SIG-M5 (cell line): ENCODE results near the gene CPA2.
"Not testable (repeated sequence)": the region's sequence is repeated elsewhere in the genome, so short reads cannot be mapped to it uniquely, and the experiment has no call there.

ENCODE experiments used
- DNase-seq: peaks from one replicate; lab custom pipeline; 2025; lab: John Stamatoyannopoulos, UW

Gene CPA2

GRCh38 chr7:130314305-130314704, 47.6 kb downstream of the CPA2 start:
- DNase-seq = no peak

- DNase-seq = no peak
These were observed 52.9 kb downstream of the CPA2 start for GRCh38 chr7:130319541-130319940.

- not testable (repeated sequence) for DNase-seq
These were observed 55.0 kb downstream of the CPA2 start for GRCh38 chr7:130321542-130322229.

GRCh38 chr7:130322615-130323014, 56.0 kb downstream of the CPA2 start:
- DNase-seq = no peak

- no peak for DNase-seq
These were observed 57.8 kb downstream of the CPA2 start for GRCh38 chr7:130324306-130324943.

GRCh38 chr7:130329681-130330080, 63.0 kb downstream of the CPA2 start:
- DNase-seq = no peak

- no peak for DNase-seq
These were observed 65.8 kb downstream of the CPA2 start for GRCh38 chr7:130332259-130333053.

GRCh38 chr7:130333832-130334231, 67.2 kb downstream of the CPA2 start:
- DNase-seq = no peak

- no peak for DNase-seq
These were observed 67.6 kb downstream of the CPA2 start for GRCh38 chr7:130334274-130334673.

- DNase-seq = no peak
These were observed 70.8 kb downstream of the CPA2 start for GRCh38 chr7:130337410-130337971.

- no peak for DNase-seq
These were observed 71.6 kb downstream of the CPA2 start for GRCh38 chr7:130338233-130338632.
